Measurements from ENCODE around the gene SSB. TPM values are rescaled to one million over a fixed set of nuclear protein-coding genes. Genes with fewer than 3 reads are reported as not detected.

The SSB gene
- total RNA-seq, 1 experiment from 2014 or later = 119 TPM

- ATAC-seq (no peak), DNase-seq (ENCODE audit: low read depth, low spot score) (no peak)
- in situ Hi-C loops (cut with HindIII; ENCODE audit: low pct_unique_long_range_greater_than_20kb, low sequenced_read_pairs) (no loop called here), intact Hi-C loops (cut with micrococcal nuclease; ENCODE audit: unreplicated experiment) (no loop called here)
- Histone ChIP-seq H3K27me3 (ENCODE audit: control insufficient read depth, insufficient read depth, low read length) (no peaks in the 10 kb centered on the region), H3K4me3 (ENCODE audit: low read depth in 2 of 2, low read length in 2 of 2) (no peak overlapping the region), H3K36me3 (ENCODE audit: control insufficient read depth, insufficient read depth, low read length) (no peaks in the 10 kb centered on the region), H3K4me1 (ENCODE audit: control insufficient read depth, insufficient read depth, low read length) (no peaks in the 10 kb centered on the region), H3K9me3 (ENCODE audit: control insufficient read depth, insufficient read depth, low read depth, low read length) (no peaks in the 10 kb centered on the region), H3K27ac (ENCODE audit: low read length) (no peak overlapping the region)
- BruUV-seq (replicated peaks) = no TSS peak
- ChIA-PET CTCF (no interaction called here), POLR2A (no interaction called here)
- TF ChIP-seq SIN3A (IDR thresholded peaks at IDR 0.05; ENCODE audit: borderline replicate concordance, insufficient read depth, low read depth, low read length) (no peak), REST (IDR thresholded peaks at IDR 0.05; ENCODE audit: insufficient read depth in 1 of 2, low read depth in 2 of 2, low read length in 1 of 2) (no peak), POLR2AphosphoS5 (IDR thresholded peaks at IDR 0.05; ENCODE audit: low read depth, low read length) (no peak), TCF7L2 (IDR thresholded peaks at IDR 0.05; ENCODE audit: low read depth, low read length) (no peak), CTCF (IDR thresholded peaks at IDR 0.05) (no peak)
Measured at GRCh38 chr2:169755083-169755870, 43.4 kb upstream of the SSB start.

GRCh38 chr2:169756342-169756741 lies 42.3 kb upstream of the SSB start:
- BruUV-seq (replicated peaks) = no TSS peak
- POLR2A ChIA-PET = no interaction called here
- H3K9me3 ChIP-seq (ENCODE audit: control insufficient read depth, insufficient read depth, low read depth, low read length) = no peaks in the 10 kb centered on the region

More at GRCh38 chr2:169756342-169756741, 42.3 kb upstream of the SSB start:
- Histone ChIP-seq H3K4me3 (ENCODE audit: low read depth in 2 of 2, low read length in 2 of 2) (no peak overlapping the region), H3K4me1 (ENCODE audit: control insufficient read depth, insufficient read depth, low read length) (no peaks in the 10 kb centered on the region), H3K27ac (ENCODE audit: low read length) (no peak overlapping the region), H3K27me3 (ENCODE audit: control insufficient read depth, insufficient read depth, low read length) (no peaks in the 10 kb centered on the region), H3K36me3 (ENCODE audit: control insufficient read depth, insufficient read depth, low read length) (no peaks in the 10 kb centered on the region)
- DNase-seq (ENCODE audit: low read depth, low spot score) (no peak), ATAC-seq (no peak)
- TF ChIP-seq TCF7L2 (IDR thresholded peaks at IDR 0.05; ENCODE audit: low read depth, low read length) (no peak), POLR2AphosphoS5 (IDR thresholded peaks at IDR 0.05; ENCODE audit: low read depth, low read length) (no peak), REST (IDR thresholded peaks at IDR 0.05; ENCODE audit: insufficient read depth in 1 of 2, low read depth in 2 of 2, low read length in 1 of 2) (no peak), SIN3A (IDR thresholded peaks at IDR 0.05; ENCODE audit: borderline replicate concordance, insufficient read depth, low read depth, low read length) (no peak), CTCF (IDR thresholded peaks at IDR 0.05) (no peak)
- CTCF ChIA-PET = no interaction called here
- in situ Hi-C loops (cut with HindIII; ENCODE audit: low pct_unique_long_range_greater_than_20kb, low sequenced_read_pairs) (no loop called here), intact Hi-C loops (cut with micrococcal nuclease; ENCODE audit: unreplicated experiment) (no loop called here)
